Measurements from ENCODE around the gene EBNA1BP2. TPM values are rescaled to one million over a fixed set of nuclear protein-coding genes. Genes with fewer than 3 reads are reported as not detected.
A peak's percentile ranks its signal among the peaks of the same experiment; 100 is the strongest.
"Not testable (repeated sequence)": the region's sequence is repeated elsewhere in the genome, so short reads cannot be mapped to it uniquely, and the experiment has no call there.

Gene EBNA1BP2
- total and polyA plus RNA-seq, 4 donors = 35.9 to 99.4 (median 58.4) TPM

GRCh38 chr1:43217747-43218146, 45.7 kb upstream of the EBNA1BP2 start:
- DNase-seq (no peak), ATAC-seq (ENCODE audit: insufficient read depth, low FRiP score) (no peak)
- Histone ChIP-seq H3K4me1 (ENCODE audit: control insufficient read depth in 5 of 5, insufficient read depth in 5 of 5, low read length in 5 of 5) (no peaks in the 10 kb centered on the region), H3K36me3 (ENCODE audit: control insufficient read depth in 4 of 4, insufficient read depth in 4 of 4, low read length in 4 of 4) (no peaks in the 10 kb centered on the region), H3K27ac (ENCODE audit: low read depth in 1 of 2, low read length in 1 of 2) (no peak overlapping the region), H3K9me3 (ENCODE audit: control insufficient read depth in 4 of 4, insufficient read depth in 3 of 4, low read length in 3 of 4) (no peaks in the 10 kb centered on the region), H3K27me3 (ENCODE audit: control insufficient read depth in 3 of 3, insufficient read depth in 3 of 3, low read length in 2 of 3) (no peaks in the 10 kb centered on the region), H3K4me3 (no peak overlapping the region), H3K9ac (ENCODE audit: insufficient read depth in 1 of 2, low read length in 2 of 2) (no peak overlapping the region)
- WGBS, 2 donors = 87 to 90% methylated on average over 10 of the region's 10 CpGs
- TF ChIP-seq CTCF (IDR thresholded peaks at IDR 0.05; ENCODE audit: control extremely low read depth, extremely low read depth) = no peak

GRCh38 chr1:43214501-43215444, 42.7 kb upstream of the EBNA1BP2 start:
- Histone ChIP-seq H3K36me3 (ENCODE audit: control insufficient read depth in 4 of 4, insufficient read depth in 4 of 4, low read length in 4 of 4) (no peaks in the 10 kb centered on the region), H3K9ac (ENCODE audit: insufficient read depth in 1 of 2, low read length in 2 of 2) (no peak overlapping the region), H3K27me3 (ENCODE audit: control insufficient read depth in 3 of 3, insufficient read depth in 3 of 3, low read length in 2 of 3) (no peaks in the 10 kb centered on the region), H3K4me1 (ENCODE audit: control insufficient read depth in 5 of 5, insufficient read depth in 5 of 5, low read length in 5 of 5) (no peaks in the 10 kb centered on the region), H3K27ac (ENCODE audit: low read depth in 1 of 2, low read length in 1 of 2) (no peak overlapping the region), H3K9me3 (ENCODE audit: control insufficient read depth in 4 of 4, insufficient read depth in 3 of 4, low read length in 3 of 4) (no peaks in the 10 kb centered on the region), H3K4me3 (no peak overlapping the region)
- DNase-seq (no peak), ATAC-seq (ENCODE audit: insufficient read depth, low FRiP score) (no peak)
- WGBS, 2 donors = 73 to 90% methylated on average over 7 of the region's 7 CpGs
- no peak for TF ChIP-seq CTCF (IDR thresholded peaks at IDR 0.05; ENCODE audit: control extremely low read depth, extremely low read depth)

DNA sequence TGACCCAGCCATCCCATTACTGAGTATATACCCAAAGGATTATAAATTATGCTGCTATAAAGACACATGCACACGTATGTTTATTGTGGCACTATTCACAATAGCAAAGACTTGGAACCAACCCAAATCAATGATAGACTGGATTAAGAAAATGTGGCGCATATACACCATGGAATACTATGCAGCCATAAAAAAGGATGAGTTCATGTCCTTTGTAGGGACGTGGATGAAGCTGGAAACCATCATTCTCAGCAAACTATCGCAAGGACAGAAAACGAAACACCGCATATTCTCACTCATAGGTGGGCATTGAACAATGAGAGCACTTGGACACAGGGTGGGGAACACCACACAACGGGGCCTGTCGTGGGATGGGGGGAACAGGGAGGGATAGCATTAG, 36.2 kb upstream of the EBNA1BP2 start:
- DNase-seq; H3K9me3 ChIP-seq (ENCODE audit: control insufficient read depth in 4 of 4, insufficient read depth in 3 of 4, low read length in 3 of 4); H3K27ac ChIP-seq (ENCODE audit: low read depth in 1 of 2, low read length in 1 of 2); ATAC-seq (ENCODE audit: insufficient read depth, low FRiP score); H3K36me3 ChIP-seq (ENCODE audit: control insufficient read depth in 4 of 4, insufficient read depth in 4 of 4, low read length in 4 of 4); H3K4me3 ChIP-seq; H3K9ac ChIP-seq (ENCODE audit: insufficient read depth in 1 of 2, low read length in 2 of 2); H3K27me3 ChIP-seq (ENCODE audit: control insufficient read depth in 3 of 3, insufficient read depth in 3 of 3, low read length in 2 of 3): not testable (repeated sequence)
- peaks cover 0 to 16% (median 11%) of the 10 kb centered on the region in 5 donors for H3K4me1 ChIP-seq (ENCODE audit: control insufficient read depth in 5 of 5, insufficient read depth in 5 of 5, low read length in 5 of 5)
- 97 to 99% methylated on average over 8 of the region's 8 CpGs for WGBS, 2 donors

GRCh38 chr1:43207229-43207853, 35.3 kb upstream of the EBNA1BP2 start:
- ATAC-seq (ENCODE audit: insufficient read depth, low FRiP score) = peak; percentile 19
- Histone ChIP-seq H3K4me1 (ENCODE audit: control insufficient read depth in 5 of 5, insufficient read depth in 5 of 5, low read length in 5 of 5) (peaks cover 0 to 16% (median 11%) of the 10 kb centered on the region in 5 donors), H3K27ac (ENCODE audit: low read depth in 1 of 2, low read length in 1 of 2) (peak overlapping the region; percentile 49 to 75), H3K9ac (ENCODE audit: insufficient read depth in 1 of 2, low read length in 2 of 2) (no peak overlapping the region), H3K36me3 (ENCODE audit: control insufficient read depth in 4 of 4, insufficient read depth in 4 of 4, low read length in 4 of 4) (no peaks in the 10 kb centered on the region), H3K9me3 (ENCODE audit: control insufficient read depth in 4 of 4, insufficient read depth in 3 of 4, low read length in 3 of 4) (no peaks in the 10 kb centered on the region), H3K27me3 (ENCODE audit: control insufficient read depth in 3 of 3, insufficient read depth in 3 of 3, low read length in 2 of 3) (no peaks in the 10 kb centered on the region), H3K4me3 (no peak overlapping the region)
- TF ChIP-seq CTCF (IDR thresholded peaks at IDR 0.05; ENCODE audit: control extremely low read depth, extremely low read depth) = no peak
- DNase-seq = peak in 1 of 3 donors; percentile 20
- 66 to 79% methylated on average over 12 of the region's 12 CpGs for whole genome bisulfite sequencing, 2 donors
